Vagina (tissue), 2 donors: Measurements from ENCODE around the gene TMEM176B.

Experiments
- POLR2A ChIP-seq, 2 donors: fragments of 450-650 bp; IDR thresholded peaks; one replicate each; pipeline ENCODE4 v1.6.1; 2017; ENCODE audit warnings: antibody characterized with exemption in 2 of 2, mild to moderate bottlenecking in 2 of 2, moderate library complexity in 2 of 2
- TF ChIP-seq, protein P1 (sequence below), 3 experiments: fragments of 450-650 bp in 2 of 3; fragments of 200-600 bp in 1 of 3; sonication (generic) in 1 of 3; IDR thresholded peaks; one replicate each; pipeline ENCODE4 v1.5.1; 2017 to 2019; ENCODE audit warnings: antibody characterized with exemption in 3 of 3, mild to moderate bottlenecking in 2 of 3, moderate library complexity in 2 of 3

DNA sequence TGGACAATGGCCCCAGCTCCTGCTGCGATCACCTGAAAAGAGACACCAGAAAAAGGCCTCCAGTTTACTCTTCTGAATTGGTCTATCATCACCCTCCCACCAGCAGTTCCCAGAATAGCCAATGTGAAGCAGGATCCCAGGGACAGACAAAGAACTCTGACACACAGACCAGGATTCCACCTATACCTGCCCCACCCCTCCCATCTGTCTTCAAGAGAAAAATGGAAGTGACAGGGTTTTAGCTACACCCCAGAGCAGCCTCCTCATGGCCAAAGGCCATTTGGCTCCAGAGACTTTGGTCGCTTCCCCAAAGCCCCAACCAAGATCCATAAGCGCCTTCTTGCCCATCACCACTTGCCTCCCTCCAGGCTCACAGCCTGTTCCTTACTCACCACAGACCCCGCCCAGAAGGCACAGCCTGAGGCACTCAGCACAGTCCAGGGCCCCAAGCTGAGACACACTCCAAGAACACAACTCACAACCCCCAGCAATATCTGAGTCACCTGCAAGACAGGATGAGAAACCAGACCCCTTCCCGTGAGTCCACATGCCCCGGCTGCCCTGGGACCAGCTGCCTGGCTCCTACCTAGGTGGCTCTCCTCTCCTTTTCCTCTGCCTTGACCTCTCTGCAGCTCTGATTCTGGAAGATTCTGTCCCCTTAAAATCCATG lies 6.5 kb downstream of the TMEM176B start:
- TF ChIP-seq, protein P1, sequence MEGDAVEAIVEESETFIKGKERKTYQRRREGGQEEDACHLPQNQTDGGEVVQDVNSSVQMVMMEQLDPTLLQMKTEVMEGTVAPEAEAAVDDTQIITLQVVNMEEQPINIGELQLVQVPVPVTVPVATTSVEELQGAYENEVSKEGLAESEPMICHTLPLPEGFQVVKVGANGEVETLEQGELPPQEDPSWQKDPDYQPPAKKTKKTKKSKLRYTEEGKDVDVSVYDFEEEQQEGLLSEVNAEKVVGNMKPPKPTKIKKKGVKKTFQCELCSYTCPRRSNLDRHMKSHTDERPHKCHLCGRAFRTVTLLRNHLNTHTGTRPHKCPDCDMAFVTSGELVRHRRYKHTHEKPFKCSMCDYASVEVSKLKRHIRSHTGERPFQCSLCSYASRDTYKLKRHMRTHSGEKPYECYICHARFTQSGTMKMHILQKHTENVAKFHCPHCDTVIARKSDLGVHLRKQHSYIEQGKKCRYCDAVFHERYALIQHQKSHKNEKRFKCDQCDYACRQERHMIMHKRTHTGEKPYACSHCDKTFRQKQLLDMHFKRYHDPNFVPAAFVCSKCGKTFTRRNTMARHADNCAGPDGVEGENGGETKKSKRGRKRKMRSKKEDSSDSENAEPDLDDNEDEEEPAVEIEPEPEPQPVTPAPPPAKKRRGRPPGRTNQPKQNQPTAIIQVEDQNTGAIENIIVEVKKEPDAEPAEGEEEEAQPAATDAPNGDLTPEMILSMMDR (IDR thresholded peaks at IDR 0.05), result no peak
- no peak for TF ChIP-seq POLR2A (IDR thresholded peaks at IDR 0.05)
